Fibroblast of villous mesenchyme (primary cell): ENCODE results near the gene GPRC6A. TPM values are rescaled to one million over a fixed set of nuclear protein-coding genes. Genes with fewer than 3 reads are reported as not detected.

Experiments
- DNase-seq: peaks from one replicate; pipeline ENCODE4 v3.0.0-alpha.2; 2010; ENCODE audit warnings: low read depth
- H3K4me3 ChIP-seq: 2 replicates; pipeline ENCODE4 v1.5.1; 2011; ENCODE audit warnings: low read depth, mild to moderate bottlenecking, low read length
- CTCF ChIP-seq: IDR thresholded peaks from 2 replicates; pipeline ENCODE4 v1.5.1; 2012; ENCODE audit warnings: low read depth, mild to moderate bottlenecking, low read length; ENCODE audit not compliant: insufficient read depth
- total RNA-seq: library from RNA; depleted of rRNA; stranded (reverse); fragments of >200 nt; gene quantifications from 2 replicates; pipeline ENCODE4 v1.2.3, GENCODE V29; 2012

GPRC6A gene
- not detected in 2 replicates for total RNA-seq

GRCh38 chr6:116828983-116829382, at the start of gene GPRC6A:
Gene GPRC6A, minus strand, starts transcription at chr6:116829083. Its CDS starts 70 bp downstream, at chr6:116829013.
- DNase-seq = no peak
- no peak within 1 kb of the TSS for H3K4me3 ChIP-seq
- no peak for TF ChIP-seq CTCF

GRCh38 chr6:116877743-116878142, 48.9 kb upstream of the GPRC6A start:
- H3K4me3 ChIP-seq = no peak overlapping the region
- no peak for TF ChIP-seq CTCF
- DNase-seq = no peak

GRCh38 chr6:116876635-116877611, 48.0 kb upstream of the GPRC6A start, which contains the start of gene RFX6:
Gene RFX6, plus strand, starts transcription at chr6:116877242. Its CDS starts 34 bp downstream, at chr6:116877276.
- TF ChIP-seq CTCF = no peak
- H3K4me3 ChIP-seq = no peak within 1 kb of the TSS
- DNase-seq = no peak

- DNase-seq = no peak
- TF ChIP-seq CTCF = no peak
Observed at GRCh38 chr6:116876107-116876506, 47.2 kb upstream of the GPRC6A start.

GRCh38 chr6:116872771-116873170, 43.9 kb upstream of the GPRC6A start:
- no peak overlapping the region for H3K4me3 ChIP-seq
- DNase-seq = no peak
- TF ChIP-seq CTCF = no peak

More at GRCh38 chr6:116876107-116876506, 47.2 kb upstream of the GPRC6A start:
- no peak overlapping the region for H3K4me3 ChIP-seq

- TF ChIP-seq CTCF = no peak
- no peak overlapping the region for H3K4me3 ChIP-seq
- no peak for DNase-seq
Observed at GRCh38 chr6:116866281-116866871, 37.5 kb upstream of the GPRC6A start.
